HG02798 (cell line): ENCODE results near the gene GNG10.

Experiments
- ATAC-seq: cut with Tn5 transposase; IDR thresholded peaks from one replicate; pipeline ENCODE4 v1.9.1; 2021; ENCODE audit warnings: mild to moderate bottlenecking; ENCODE audit not compliant: unreplicated experiment, poor library complexity

Gene GNG10

DNA sequence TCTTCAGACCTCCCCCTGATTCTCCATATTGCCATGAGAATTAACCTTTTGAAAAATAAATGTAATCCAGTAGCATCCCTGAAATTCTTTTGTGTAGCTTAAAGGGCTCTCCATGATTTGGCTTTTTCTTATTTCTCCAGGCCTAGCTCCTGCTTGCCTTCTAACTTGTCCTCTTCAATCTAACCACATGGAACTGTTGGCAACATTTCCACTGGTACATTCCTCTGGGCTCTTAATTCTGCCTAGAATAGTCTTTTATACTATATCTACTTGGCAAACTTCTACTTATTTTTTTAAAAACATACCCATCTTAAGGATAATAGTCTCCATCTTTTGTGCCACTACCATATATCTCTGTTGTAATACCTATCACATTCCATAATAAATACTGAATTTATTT lies 54.1 kb downstream of the GNG10 start:
- no peak for ATAC-seq

DNA sequence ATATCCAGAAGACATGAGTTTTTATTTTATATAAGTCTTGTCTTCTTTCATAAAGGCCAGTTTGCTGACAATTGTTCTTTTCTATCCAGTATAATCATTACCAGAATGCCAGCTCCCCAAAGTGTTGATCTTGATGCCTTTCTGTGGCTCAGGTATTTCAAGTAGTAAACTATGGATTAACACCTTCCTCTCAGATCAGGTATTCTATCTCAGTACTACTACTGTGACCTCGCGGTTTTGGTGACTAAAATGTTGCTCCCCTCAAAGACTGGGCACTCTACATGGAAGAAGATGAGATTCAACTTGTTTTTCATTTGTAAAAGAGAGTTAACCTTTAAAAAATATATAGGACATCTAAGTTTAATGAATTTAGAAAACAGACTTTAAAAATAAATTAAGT lies 58.1 kb downstream of the GNG10 start:
- no peak for ATAC-seq
